ENCODE results near the gene TMEM151B. TPM values are rescaled to one million over a fixed set of nuclear protein-coding genes. Genes with fewer than 3 reads are reported as not detected.

The TMEM151B gene
- total RNA-seq, 6 donors from 2014 or later: not detected

GRCh38 chr6:44286285-44286565 is 16.0 kb downstream of the TMEM151B start:
- ATAC-seq (ENCODE audit: low FRiP score in 2 of 2): no peak
- Histone ChIP-seq H3K27ac (no peak overlapping the region), H3K36me3 (no peaks in the 10 kb centered on the region), H3K9me3 (no peaks in the 10 kb centered on the region), H3K4me3 (no peak overlapping the region), H3K27me3 (no peaks in the 10 kb centered on the region), H3K4me1 (no peaks in the 10 kb centered on the region)
- whole genome bisulfite sequencing, 2 donors: 86 to 87% methylated on average over 9 to 12 of the region's 12 CpGs
- DNase-seq: no peak
- TF ChIP-seq CTCF (IDR thresholded peaks at IDR 0.05): no peak
- TF ChIP-seq POLR2A (IDR thresholded peaks at IDR 0.05): no peak
- no peak for TF ChIP-seq POLR2AphosphoS5 (IDR thresholded peaks at IDR 0.05)
- no peak for TF ChIP-seq EP300 (IDR thresholded peaks at IDR 0.05)

GRCh38 chr6:44286747-44287146 is 16.5 kb downstream of the TMEM151B start:
- no peaks in the 10 kb centered on the region for H3K36me3 ChIP-seq
- no peak overlapping the region for H3K4me3 ChIP-seq
- H3K9me3 ChIP-seq: no peaks in the 10 kb centered on the region
- no peak overlapping the region for H3K27ac ChIP-seq
- no peaks in the 10 kb centered on the region for H3K27me3 ChIP-seq
- ATAC-seq (ENCODE audit: low FRiP score in 2 of 2): no peak
- no peak for DNase-seq
- WGBS, 2 donors: 36 to 41% methylated on average over 2 of the region's 2 CpGs
- TF ChIP-seq EP300 (IDR thresholded peaks at IDR 0.05) (no peak), POLR2A (IDR thresholded peaks at IDR 0.05) (no peak), POLR2AphosphoS5 (IDR thresholded peaks at IDR 0.05) (no peak), CTCF (IDR thresholded peaks at IDR 0.05) (no peak)
- H3K4me1 ChIP-seq: no peaks in the 10 kb centered on the region

GRCh38 chr6:44289726-44290260 is 19.5 kb downstream of the TMEM151B start:
- H3K27me3 ChIP-seq: peaks cover 0 to 2% (median 0%) of the 10 kb centered on the region in 4 donors
- 43 to 49% methylated on average over 6 to 7 of the region's 7 CpGs for WGBS, 2 donors
- ATAC-seq (ENCODE audit: low FRiP score in 2 of 2): no peak
- H3K4me3 ChIP-seq: no peak overlapping the region
- no peak for TF ChIP-seq POLR2AphosphoS5 (IDR thresholded peaks at IDR 0.05)
- TF ChIP-seq POLR2A (IDR thresholded peaks at IDR 0.05): no peak
- no peak for TF ChIP-seq CTCF (IDR thresholded peaks at IDR 0.05)
- no peak for TF ChIP-seq EP300 (IDR thresholded peaks at IDR 0.05)
- no peak for DNase-seq
- no peaks in the 10 kb centered on the region for H3K9me3 ChIP-seq
- no peaks in the 10 kb centered on the region for H3K36me3 ChIP-seq
- no peaks in the 10 kb centered on the region for H3K4me1 ChIP-seq
- no peak overlapping the region for H3K27ac ChIP-seq

- H3K27me3 ChIP-seq: peaks cover 0 to 18% (median 4%) of the 10 kb centered on the region in 4 donors
- no peak for ATAC-seq (ENCODE audit: low FRiP score in 2 of 2)
- no peak for DNase-seq
- H3K36me3 ChIP-seq: no peaks in the 10 kb centered on the region
- H3K9me3 ChIP-seq: no peaks in the 10 kb centered on the region
- WGBS, 2 donors: 60 to 86% methylated on average over 4 of the region's 4 CpGs
- peaks cover 0 to 2% (median under 1%) of the 10 kb centered on the region in 4 donors for H3K4me1 ChIP-seq
- H3K4me3 ChIP-seq: no peak overlapping the region
- no peak overlapping the region for H3K27ac ChIP-seq
- no peak for TF ChIP-seq POLR2A (IDR thresholded peaks at IDR 0.05)
- no peak for TF ChIP-seq CTCF (IDR thresholded peaks at IDR 0.05)
- no peak for TF ChIP-seq POLR2AphosphoS5 (IDR thresholded peaks at IDR 0.05)
- no peak for TF ChIP-seq EP300 (IDR thresholded peaks at IDR 0.05)
Measured at GRCh38 chr6:44291841-44292240, 21.6 kb downstream of the TMEM151B start.

- no peaks in the 10 kb centered on the region for H3K36me3 ChIP-seq
- no peak for DNase-seq
- no peaks in the 10 kb centered on the region for H3K9me3 ChIP-seq
- no peak overlapping the region for H3K27ac ChIP-seq
- TF ChIP-seq CTCF (IDR thresholded peaks at IDR 0.05) (no peak), EP300 (IDR thresholded peaks at IDR 0.05) (no peak), POLR2AphosphoS5 (IDR thresholded peaks at IDR 0.05) (no peak)
- no peak overlapping the region for H3K4me3 ChIP-seq
- 76 to 93% methylated on average over 4 of the region's 4 CpGs for WGBS, 2 donors
- peaks cover 0 to 28% (median 13%) of the 10 kb centered on the region in 4 donors for H3K27me3 ChIP-seq
- H3K4me1 ChIP-seq: peaks cover 9 to 12% (median 10%) of the 10 kb centered on the region in 4 donors
- ATAC-seq (ENCODE audit: low FRiP score in 2 of 2): no peak
Measured at GRCh38 chr6:44292661-44293365, 22.6 kb downstream of the TMEM151B start.

Measured in upper lobe of left lung (tissue), 6 donors.